CD4-positive, alpha-beta T cell (primary cell): ENCODE data around the gene PCGF3. TPM values are rescaled to one million over a fixed set of nuclear protein-coding genes. Genes with fewer than 3 reads are reported as not detected.

Source experiments
- ATAC-seq: fragments of 200-7000 bp; cut with Tn5 transposase; one replicate; pipeline ENCODE4 v1.10.0; 2022; ENCODE audit warnings: mild to moderate bottlenecking; ENCODE audit not compliant: poor library complexity
- CTCF ChIA-PET: fragments of 350-600 bp; sonication (Branson Sonifier 250); formaldehyde crosslinking; loops from one replicate; lab custom pipeline; 2021; ENCODE audit warnings: antibody characterized with exemption, inconsistent platforms; lab: Charles Lee
- POLR2A ChIA-PET: fragments of 350-600 bp; sonication (Branson Sonifier 250); formaldehyde crosslinking; loops from one replicate; lab custom pipeline; 2021; ENCODE audit warnings: antibody characterized with exemption, inconsistent platforms; lab: Charles Lee
- DNase-seq, 14 experiments: peaks; one replicate each; pipeline ENCODE4 v3.0.0-alpha.2; 2013 to 2020; ENCODE audit warnings: mixed read lengths in 2 of 14
- H3K27ac ChIP-seq, 2 donors: one replicate each; pipeline versions ENCODE4 v1.5.1 to v1.7.0; 2013; ENCODE audit warnings: low read length in 2 of 2, low read depth in 1 of 2, mild to moderate bottlenecking in 1 of 2
- H3K27me3 ChIP-seq, 2 experiments: 1 replicate in 1 of 2; 2 replicates in 1 of 2; pipeline versions ENCODE4 v1.6.1 to v1.7.0; 2013; ENCODE audit warnings: low read length in 2 of 2, control low read depth in 1 of 2, mild to moderate bottlenecking in 1 of 2, moderate library complexity in 1 of 2; ENCODE audit not compliant: insufficient read depth in 2 of 2, control insufficient read depth in 1 of 2
- H3K36me3 ChIP-seq: one replicate; pipeline ENCODE4 v1.6.1; 2013; ENCODE audit warnings: low read length, control low read depth; ENCODE audit not compliant: insufficient read depth
- H3K4me1 ChIP-seq: one replicate; pipeline ENCODE4 v1.6.1; 2013; ENCODE audit warnings: low read length, control low read depth; ENCODE audit not compliant: insufficient read depth
- H3K4me3 ChIP-seq: one replicate; pipeline ENCODE4 v1.5.1; 2013; ENCODE audit warnings: mild to moderate bottlenecking, low read length, moderate library complexity
- H3K9me3 ChIP-seq, 2 experiments: 1 replicate in 1 of 2; 2 replicates in 1 of 2; pipeline versions ENCODE4 v1.6.1 to v1.7.0; 2013; ENCODE audit warnings: low read length in 2 of 2, mild to moderate bottlenecking in 2 of 2, control low read depth in 1 of 2, moderate library complexity in 1 of 2; ENCODE audit not compliant: control insufficient read depth in 1 of 2, insufficient read depth in 1 of 2
- H3K27ac Mint-ChIP-seq: one replicate; pipeline ENCODE4 v1.8.0; 2020; ENCODE audit warnings: mixed read lengths
- H3K27me3 Mint-ChIP-seq: one replicate; pipeline ENCODE4 v1.8.0; 2021; ENCODE audit warnings: mixed read lengths
- H3K36me3 Mint-ChIP-seq: one replicate; pipeline ENCODE4 v1.8.0; 2021; ENCODE audit warnings: low read depth, mixed read lengths
- H3K4me1 Mint-ChIP-seq: one replicate; pipeline ENCODE4 v1.8.0; 2021; ENCODE audit warnings: low read depth, mixed read lengths
- H3K4me3 Mint-ChIP-seq: one replicate; pipeline ENCODE4 v1.8.0; 2020; ENCODE audit warnings: mild to moderate bottlenecking, mixed read lengths
- H3K9me3 Mint-ChIP-seq: one replicate; pipeline ENCODE4 v1.8.0; 2020; ENCODE audit warnings: mixed read lengths
- intact Hi-C, 2 experiments: fragments of 100-400 bp; cut with DNase I in 1 of 2; cut with micrococcal nuclease in 1 of 2; formaldehyde crosslinking; loops; one replicate each; pipeline versions ENCODE4 v1.15.1 to v1.9.0; 2023 to 2025; cut with DNase I, micrococcal nuclease
- total RNA-seq, 174 experiments: library from RNA in 2 of 174; stranded (reverse) in 2 of 174; gene quantifications; one replicate each; pipeline ENCODE4 v1.2.3 and lab custom pipeline; 2021 to 2026
- TF ChIP-seq, protein P1 (sequence below): fragments of 200-600 bp; IDR thresholded peaks from one replicate; pipeline ENCODE4 v1.8.0; 2022; ENCODE audit warnings: antibody characterized with exemption, mild to moderate bottlenecking

The PCGF3 gene
- total RNA-seq, 2 experiments from 2014 or later: 45.1 to 48.6 TPM

DNA sequence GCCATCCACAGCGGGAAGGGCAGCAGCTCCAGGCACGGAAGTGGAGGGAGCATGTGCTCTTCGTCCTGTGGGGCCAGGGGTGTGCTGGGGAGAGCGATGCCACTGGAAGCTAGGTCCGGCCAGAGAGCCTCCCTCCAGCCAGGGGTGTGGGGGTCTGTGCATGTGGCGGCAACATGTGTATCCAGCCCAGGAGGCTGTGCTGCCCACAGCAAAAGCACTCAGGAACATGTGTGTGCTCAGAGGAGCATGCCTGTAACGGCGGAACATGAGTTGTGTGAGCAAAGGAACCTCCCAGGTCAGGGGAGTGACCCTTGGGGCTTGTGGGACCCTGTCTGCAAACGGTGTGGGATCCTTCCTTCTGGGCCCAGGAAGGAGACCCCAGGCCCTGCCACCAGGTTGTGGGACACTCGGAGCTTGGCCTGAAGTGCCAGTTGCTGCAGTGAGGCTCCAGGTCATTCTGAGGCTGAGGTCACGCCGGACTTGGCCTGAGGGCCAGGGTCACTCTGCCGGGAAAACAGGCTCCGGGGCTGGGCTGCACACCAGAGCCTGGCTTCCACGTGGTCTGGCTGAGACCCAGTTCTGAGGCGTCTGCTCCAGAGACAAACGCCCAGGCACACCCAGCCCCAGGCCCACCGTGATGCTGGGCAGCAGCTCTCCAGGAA lies 83.1 kb downstream of the PCGF3 start:
- peaks cover 0 to 24% of the 10 kb centered on the region in 2 experiments for H3K9me3 ChIP-seq
- peaks cover 56% of the 10 kb centered on the region for H3K4me1 ChIP-seq
- ChIA-PET POLR2A (no interaction called here), CTCF (no interaction called here)
- no peaks in the 10 kb centered on the region for H3K36me3 Mint-ChIP-seq
- no peaks in the 10 kb centered on the region for H3K9me3 Mint-ChIP-seq
- intact Hi-C loops: loop anchor here in 1 of 2 experiments (10.0 kb wide), 1 partner anchor 796 kb away; no protein-coding TSS in a partner anchor
- peaks cover 48% of the 10 kb centered on the region for H3K27me3 Mint-ChIP-seq
- no peak overlapping the region for H3K4me3 Mint-ChIP-seq
- no peak for DNase-seq
- H3K4me1 Mint-ChIP-seq: peaks cover 28% of the 10 kb centered on the region
- no peak for ATAC-seq
- no peak overlapping the region for H3K27ac Mint-ChIP-seq
- H3K36me3 ChIP-seq: no peaks in the 10 kb centered on the region
- TF ChIP-seq, protein P1, sequence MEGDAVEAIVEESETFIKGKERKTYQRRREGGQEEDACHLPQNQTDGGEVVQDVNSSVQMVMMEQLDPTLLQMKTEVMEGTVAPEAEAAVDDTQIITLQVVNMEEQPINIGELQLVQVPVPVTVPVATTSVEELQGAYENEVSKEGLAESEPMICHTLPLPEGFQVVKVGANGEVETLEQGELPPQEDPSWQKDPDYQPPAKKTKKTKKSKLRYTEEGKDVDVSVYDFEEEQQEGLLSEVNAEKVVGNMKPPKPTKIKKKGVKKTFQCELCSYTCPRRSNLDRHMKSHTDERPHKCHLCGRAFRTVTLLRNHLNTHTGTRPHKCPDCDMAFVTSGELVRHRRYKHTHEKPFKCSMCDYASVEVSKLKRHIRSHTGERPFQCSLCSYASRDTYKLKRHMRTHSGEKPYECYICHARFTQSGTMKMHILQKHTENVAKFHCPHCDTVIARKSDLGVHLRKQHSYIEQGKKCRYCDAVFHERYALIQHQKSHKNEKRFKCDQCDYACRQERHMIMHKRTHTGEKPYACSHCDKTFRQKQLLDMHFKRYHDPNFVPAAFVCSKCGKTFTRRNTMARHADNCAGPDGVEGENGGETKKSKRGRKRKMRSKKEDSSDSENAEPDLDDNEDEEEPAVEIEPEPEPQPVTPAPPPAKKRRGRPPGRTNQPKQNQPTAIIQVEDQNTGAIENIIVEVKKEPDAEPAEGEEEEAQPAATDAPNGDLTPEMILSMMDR: no peak
- H3K27me3 ChIP-seq: peaks cover 42 to 54% of the 10 kb centered on the region in 2 experiments
- H3K27ac ChIP-seq: no peak overlapping the region
- no peak overlapping the region for H3K4me3 ChIP-seq

DNA sequence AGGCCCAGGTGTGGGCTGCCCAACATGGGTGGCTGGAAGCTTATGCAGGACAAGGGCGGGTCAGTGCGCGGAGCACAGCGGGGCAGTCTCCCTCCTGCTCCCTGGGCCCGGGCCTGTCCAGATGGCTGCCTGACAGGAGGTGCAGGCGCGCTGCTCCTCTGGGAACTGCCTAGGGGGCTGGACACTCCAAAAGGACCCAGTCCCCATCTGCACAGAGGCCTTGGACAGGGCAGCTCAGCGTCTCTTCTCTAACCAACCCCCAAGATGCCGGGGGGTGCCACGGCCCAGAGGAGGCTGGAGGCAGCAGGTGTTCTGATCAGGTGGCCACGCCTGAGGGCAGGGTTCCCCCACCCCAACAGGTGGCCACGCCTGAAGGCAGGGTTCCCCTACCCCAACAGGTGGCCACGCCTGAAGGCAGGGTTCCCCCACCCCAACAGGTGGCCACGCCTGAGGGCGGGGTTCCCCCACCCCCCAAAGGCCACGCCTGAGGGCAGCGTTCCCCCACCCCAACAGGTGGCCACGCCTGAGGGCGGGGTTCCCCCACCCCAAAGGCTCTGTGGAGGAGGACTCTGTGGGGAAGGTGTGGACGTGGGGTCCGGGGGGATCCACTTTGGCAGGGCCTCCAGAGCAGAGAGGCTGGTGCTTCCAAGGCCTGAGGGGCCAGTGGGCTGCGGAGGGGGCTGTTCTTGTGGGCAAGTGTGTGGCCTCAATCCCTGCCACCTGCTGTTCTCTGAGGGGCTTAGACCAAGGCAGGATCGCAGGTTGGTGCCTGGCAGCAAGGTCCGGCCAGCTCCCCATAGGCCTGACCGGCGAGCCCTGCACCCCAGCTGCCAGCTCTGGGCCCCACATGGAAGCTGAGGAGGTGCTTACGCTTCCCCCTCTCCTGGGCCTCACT lies 84.2 kb downstream of the PCGF3 start:
- peaks cover 36% of the 10 kb centered on the region for H3K4me1 Mint-ChIP-seq
- ChIA-PET POLR2A (no interaction called here), CTCF (no interaction called here)
- Histone ChIP-seq H3K4me3 (no peak overlapping the region), H3K9me3 (peaks cover 0 to 17% of the 10 kb centered on the region in 2 experiments), H3K4me1 (peaks cover 63% of the 10 kb centered on the region), H3K27me3 (peaks cover 47 to 56% of the 10 kb centered on the region in 2 experiments), H3K36me3 (no peaks in the 10 kb centered on the region), H3K27ac (no peak overlapping the region)
- no peak overlapping the region for H3K27ac Mint-ChIP-seq
- intact Hi-C loops: loop anchor here in 1 of 2 experiments (10.0 kb wide), 1 partner anchor 795 kb away; no protein-coding TSS in a partner anchor
- TF ChIP-seq, protein P1: no peak
- DNase-seq: peak in 1 of 14 experiments; percentile 35
- no peak overlapping the region for H3K4me3 Mint-ChIP-seq
- no peak for ATAC-seq
- no peaks in the 10 kb centered on the region for H3K36me3 Mint-ChIP-seq
- H3K9me3 Mint-ChIP-seq: no peaks in the 10 kb centered on the region
- H3K27me3 Mint-ChIP-seq: peaks cover 51% of the 10 kb centered on the region

DNA sequence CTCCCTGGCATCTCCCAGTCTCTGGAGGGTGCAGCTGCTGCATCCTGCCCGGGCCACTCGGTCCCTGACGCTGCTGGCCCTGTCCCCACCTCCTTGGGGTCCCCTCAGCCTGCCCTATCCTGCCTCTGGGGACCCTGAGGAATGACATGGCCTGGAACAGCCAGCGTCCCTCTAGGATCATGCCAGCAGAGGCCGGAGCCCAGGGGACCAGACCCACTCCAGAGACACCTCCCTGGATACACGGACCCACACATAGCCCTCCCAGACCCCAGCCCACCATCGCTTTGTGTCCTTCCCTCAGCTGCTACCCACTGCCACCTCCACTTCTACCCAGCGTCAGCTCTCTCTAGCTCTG lies 84.8 kb downstream of the PCGF3 start:
- TF ChIP-seq, protein P1: no peak
- intact Hi-C loops: no loop called here
- peaks cover 32% of the 10 kb centered on the region for H3K4me1 Mint-ChIP-seq
- no peaks in the 10 kb centered on the region for H3K9me3 Mint-ChIP-seq
- peaks cover 48% of the 10 kb centered on the region for H3K27me3 Mint-ChIP-seq
- H3K36me3 ChIP-seq: no peaks in the 10 kb centered on the region
- CTCF ChIA-PET: no interaction called here
- H3K36me3 Mint-ChIP-seq: no peaks in the 10 kb centered on the region
- H3K27me3 ChIP-seq: peaks cover 46 to 56% of the 10 kb centered on the region in 2 experiments
- peaks cover 0 to 10% of the 10 kb centered on the region in 2 experiments for H3K9me3 ChIP-seq
- H3K27ac Mint-ChIP-seq: no peak overlapping the region
- no peak overlapping the region for H3K4me3 ChIP-seq
- no peak for DNase-seq
- ATAC-seq: no peak
- H3K4me1 ChIP-seq: peaks cover 63% of the 10 kb centered on the region
- no peak overlapping the region for H3K27ac ChIP-seq
- POLR2A ChIA-PET: no interaction called here
- H3K4me3 Mint-ChIP-seq: peak overlapping the region; percentile 51
